GM20431 (cell line): ENCODE results near the gene AKAP8L.

ENCODE experiments used
- in situ Hi-C: fragments of 300-500 bp; cut with MseI, MboI; formaldehyde crosslinking; loops from one replicate; pipeline ENCODE4 v1.15.0; 2020; ENCODE audit warnings: low sequenced_read_pairs; ENCODE audit not compliant: unreplicated experiment

Gene AKAP8L, protein sequence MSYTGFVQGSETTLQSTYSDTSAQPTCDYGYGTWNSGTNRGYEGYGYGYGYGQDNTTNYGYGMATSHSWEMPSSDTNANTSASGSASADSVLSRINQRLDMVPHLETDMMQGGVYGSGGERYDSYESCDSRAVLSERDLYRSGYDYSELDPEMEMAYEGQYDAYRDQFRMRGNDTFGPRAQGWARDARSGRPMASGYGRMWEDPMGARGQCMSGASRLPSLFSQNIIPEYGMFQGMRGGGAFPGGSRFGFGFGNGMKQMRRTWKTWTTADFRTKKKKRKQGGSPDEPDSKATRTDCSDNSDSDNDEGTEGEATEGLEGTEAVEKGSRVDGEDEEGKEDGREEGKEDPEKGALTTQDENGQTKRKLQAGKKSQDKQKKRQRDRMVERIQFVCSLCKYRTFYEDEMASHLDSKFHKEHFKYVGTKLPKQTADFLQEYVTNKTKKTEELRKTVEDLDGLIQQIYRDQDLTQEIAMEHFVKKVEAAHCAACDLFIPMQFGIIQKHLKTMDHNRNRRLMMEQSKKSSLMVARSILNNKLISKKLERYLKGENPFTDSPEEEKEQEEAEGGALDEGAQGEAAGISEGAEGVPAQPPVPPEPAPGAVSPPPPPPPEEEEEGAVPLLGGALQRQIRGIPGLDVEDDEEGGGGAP

GRCh38 chr19:15418579-15419412 is at the start of gene AKAP8L:
Gene AKAP8L (minus strand): TSS chr19:15418988. CDS start chr19:15418923, 65 bp downstream.
- in situ Hi-C loops, result loop anchor here (10.0 kb wide), 1 partner anchor 136 kb away; no protein-coding TSS in a partner anchor

GRCh38 chr19:15467734-15468214 is 49.0 kb upstream of the AKAP8L start:
- in situ Hi-C loops, result no loop called here

DNA sequence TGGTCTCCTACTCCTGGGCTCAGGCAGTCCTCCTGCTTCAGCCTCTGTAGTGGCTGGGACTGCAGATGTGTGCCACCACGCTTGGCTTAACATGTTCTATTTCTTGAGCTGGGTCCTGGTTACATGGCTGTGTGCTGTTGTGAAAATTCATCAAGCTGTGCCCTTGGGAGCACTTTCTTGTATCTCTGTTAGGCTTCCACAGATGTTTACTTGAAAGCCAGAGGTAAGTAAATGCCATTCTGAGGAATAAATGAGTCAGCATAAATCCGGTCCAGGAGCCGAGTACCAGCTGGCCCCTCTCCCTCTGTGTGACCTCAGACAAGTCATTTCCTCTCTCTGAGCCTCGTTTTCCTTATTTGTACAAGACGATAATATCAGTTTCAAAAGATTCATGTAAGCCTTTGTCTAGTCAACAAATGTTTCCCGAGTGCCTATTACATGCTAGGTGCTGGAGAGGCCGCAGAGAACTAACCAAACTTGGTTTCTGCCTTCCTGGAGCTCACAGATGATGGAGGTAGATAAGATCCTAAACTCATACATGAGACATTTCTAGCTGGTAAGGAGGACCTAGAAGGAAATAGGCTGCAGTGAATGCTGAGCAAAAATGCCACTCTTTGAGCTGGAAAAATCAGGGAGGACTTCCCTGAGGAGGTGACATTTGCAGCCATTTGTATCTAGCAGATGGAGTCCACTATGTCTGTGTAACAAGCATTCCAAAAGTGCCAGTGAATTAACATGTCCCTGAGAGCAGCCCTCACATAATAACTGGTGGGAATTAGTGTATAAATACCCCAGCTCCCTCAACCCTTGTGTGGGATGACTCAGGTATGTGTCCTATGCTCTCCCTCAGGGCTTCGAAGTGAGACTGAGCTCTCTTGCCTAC is 48.3 kb upstream of the AKAP8L start:
- in situ Hi-C loops, result no loop called here

DNA sequence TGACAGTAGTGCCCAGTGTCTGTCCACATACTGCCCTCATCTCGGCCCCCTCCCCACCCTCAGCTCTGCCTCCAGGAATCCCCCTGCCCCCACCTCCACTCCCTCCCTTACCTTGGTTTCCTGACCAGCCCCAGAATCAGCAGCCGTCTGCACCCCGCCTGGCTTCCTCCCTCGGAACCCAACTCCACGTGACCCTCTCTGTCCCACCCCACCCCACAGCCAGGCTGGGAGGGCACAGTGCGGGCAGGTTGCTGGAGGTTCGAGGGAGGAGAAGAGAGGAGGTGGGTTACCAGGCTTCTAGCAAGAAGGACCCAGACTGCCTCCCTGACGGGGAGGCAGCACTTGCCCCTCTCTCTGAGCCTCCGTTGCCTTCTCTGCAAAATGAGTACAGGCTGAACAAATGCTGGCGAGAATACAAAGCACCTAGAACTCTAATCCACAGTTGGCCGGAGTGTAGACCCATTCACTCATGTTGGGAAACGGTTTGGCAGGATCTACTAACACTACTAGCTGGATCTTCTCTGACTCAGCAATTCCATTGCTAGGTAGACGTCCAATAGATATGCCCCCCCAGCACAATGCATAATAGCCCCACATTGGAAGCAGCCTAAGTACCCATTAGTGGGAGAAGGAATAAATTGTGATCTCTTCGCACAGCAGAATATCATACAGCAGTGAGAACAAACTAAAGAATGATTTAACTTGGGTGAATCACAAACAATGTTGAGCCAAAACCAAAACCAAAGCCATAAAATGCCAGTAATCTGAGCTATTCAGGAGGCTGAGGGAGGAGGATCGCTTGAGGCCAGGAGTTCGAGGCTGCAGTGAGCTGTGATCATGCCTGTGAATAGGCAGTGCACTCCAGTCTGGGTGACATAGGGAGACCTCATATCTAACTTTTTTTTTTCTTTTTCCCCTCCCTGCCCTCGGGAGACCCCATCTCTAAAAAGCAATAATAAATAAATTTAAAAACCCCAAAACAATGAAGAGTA is 45.9 kb upstream of the AKAP8L start, which contains the start of gene RASAL3:
RASAL3 (minus strand) TSS at position 151 of the 992 bp plus-strand sequence. CDS start 186 bp downstream, outside the sequence.
- in situ Hi-C loops, result no loop called here

DNA sequence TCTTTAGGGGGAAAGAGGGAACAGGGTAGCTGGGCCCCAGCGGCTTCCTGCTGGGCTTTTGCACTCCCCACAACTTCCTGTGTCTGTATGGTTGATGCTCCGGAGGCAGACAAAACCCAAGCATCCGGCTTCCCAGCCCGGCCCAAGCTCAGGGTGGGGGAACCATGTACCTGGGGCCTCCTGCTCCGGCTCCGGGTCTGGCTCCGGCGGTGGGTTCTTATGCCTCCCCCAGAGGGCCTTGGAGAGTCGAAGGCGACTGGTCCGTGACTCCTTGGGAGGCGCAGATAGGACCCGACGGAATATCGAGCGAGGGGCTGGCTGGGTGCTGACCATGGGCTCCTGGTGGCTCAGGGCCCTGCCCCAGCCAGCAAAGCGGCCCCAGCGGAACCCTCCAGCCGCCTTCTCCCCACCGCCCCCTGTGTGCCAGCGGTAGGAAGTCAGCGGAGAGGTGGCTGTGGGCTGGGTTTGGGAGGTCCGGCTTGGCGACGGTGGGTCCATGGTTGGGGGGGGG is 45.1 kb upstream of the AKAP8L start:
- in situ Hi-C loops, result no loop called here

- in situ Hi-C loops, result no loop called here
These were observed 42.9 kb upstream of the AKAP8L start for GRCh38 chr19:15461694-15462093.

DNA sequence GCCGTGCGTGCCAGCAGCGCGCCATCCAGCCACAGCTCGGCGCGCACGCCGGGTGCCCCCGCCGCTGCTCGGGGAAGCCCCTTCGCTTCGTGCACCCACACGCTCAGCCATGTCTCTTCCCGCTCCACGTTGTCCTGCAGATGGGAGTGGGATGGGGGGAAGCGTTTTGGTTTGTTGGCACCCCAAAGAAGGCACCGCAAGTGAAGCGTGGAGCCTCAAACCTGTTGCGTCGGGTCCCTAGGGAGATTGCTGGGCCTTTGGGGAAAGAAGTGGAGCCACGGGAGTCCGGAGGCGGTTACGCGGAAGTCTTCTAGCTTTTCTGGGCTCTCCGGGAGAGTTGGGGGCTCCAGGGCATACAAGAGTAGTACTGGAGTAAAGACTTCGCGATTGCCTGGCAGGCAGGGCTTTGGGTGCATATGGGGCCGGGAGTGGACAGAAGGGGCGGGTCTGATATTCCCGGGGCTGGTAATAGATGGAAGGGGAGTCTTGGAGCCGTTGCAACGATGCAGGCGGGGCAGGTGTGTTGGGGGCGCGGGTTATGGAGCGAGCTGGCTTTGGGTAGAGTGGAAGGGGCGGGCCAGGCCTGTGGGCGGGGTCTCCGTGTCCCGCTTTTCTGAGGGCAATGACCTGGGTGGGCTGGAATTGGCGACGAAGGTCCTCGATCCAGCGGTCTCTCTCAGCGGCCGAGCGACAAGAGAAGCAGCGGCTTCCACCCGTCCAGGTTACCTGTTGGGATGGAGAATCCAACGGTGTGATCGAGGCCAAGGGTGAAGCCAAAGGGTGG is 39.1 kb upstream of the AKAP8L start:
- in situ Hi-C loops, result no loop called here

GRCh38 chr19:15456871-15457700 is 38.3 kb upstream of the AKAP8L start:
- in situ Hi-C loops, result no loop called here

DNA sequence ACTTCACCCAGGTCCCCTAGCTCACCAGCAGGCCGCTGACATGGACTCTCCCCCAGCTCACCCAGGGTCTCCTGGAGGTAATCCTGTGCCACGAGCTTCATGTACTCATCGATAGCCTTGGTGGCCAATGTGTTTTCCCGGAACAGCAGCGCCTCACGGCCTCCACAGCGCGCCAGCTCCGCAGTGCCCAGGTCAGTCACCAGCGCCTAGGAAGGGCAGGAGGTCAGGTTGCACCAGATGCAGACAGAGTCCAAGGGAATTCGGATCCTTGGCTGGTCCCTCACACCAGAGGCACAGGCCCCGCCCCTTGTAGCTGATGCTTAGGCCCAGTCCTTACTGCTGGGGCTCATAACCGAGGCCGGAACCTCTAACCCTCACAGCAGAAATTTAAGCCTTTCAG is 37.7 kb upstream of the AKAP8L start:
- in situ Hi-C loops, result no loop called here

- in situ Hi-C loops, result no loop called here
These were observed 37.2 kb upstream of the AKAP8L start for GRCh38 chr19:15455996-15456395.

- in situ Hi-C loops, result no loop called here
These were observed 35.4 kb upstream of the AKAP8L start for GRCh38 chr19:15453906-15454860.

DNA sequence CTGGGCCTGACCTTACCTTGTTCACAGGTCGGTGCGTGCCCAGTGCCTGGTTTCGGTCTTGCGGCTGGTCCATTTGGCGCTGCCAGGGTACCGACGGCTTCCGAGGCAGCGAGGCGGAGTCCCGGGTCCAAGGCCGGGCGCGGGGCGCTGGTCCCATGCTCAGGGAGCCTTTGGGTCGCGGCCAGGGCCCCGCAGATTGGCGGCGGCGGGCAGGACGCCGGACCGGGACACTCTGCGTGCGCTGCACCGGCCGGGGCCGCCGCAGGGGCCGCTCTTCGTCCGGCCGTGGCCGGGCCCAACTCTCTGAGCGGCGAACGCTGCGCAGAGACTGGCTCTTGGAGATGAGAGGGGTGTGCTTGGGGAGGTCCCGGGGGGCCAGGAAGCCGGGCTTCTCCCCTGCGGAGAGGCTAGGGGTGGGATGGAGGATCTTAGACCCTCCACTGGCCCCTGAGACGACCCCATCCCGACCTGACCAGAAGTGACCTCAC is 34.3 kb upstream of the AKAP8L start:
- in situ Hi-C loops, result no loop called here

GRCh38 chr19:15452111-15453047 is 33.6 kb upstream of the AKAP8L start:
- in situ Hi-C loops, result no loop called here

- in situ Hi-C loops, result no loop called here
These were observed 31.7 kb upstream of the AKAP8L start for GRCh38 chr19:15450528-15450890.
